WTC11 (cell line): ENCODE results near the gene PDK2.

Experiments used
- CTCF ChIP-seq: fragments of 200-600 bp; IDR thresholded peaks from 2 replicates; pipeline ENCODE4 v1.8.0; 2022; ENCODE audit warnings: antibody characterized with exemption
- MAX ChIP-seq: sonication (generic); formaldehyde crosslinking; IDR thresholded peaks from 2 replicates; pipeline ENCODE4 v1.8.0; 2022; ENCODE audit warnings: mild to moderate bottlenecking, missing genetic modification reagents
- MLX ChIP-seq: sonication (generic); formaldehyde crosslinking; IDR thresholded peaks from 2 replicates; pipeline ENCODE4 v1.8.1; 2023; ENCODE audit warnings: mild to moderate bottlenecking, missing genetic modification reagents, moderate library complexity
- MXD4 ChIP-seq: fragments of 250-450 bp; sonication (Bioruptor Pico); IDR thresholded peaks from 2 replicates; pipeline ENCODE4 v1.8.0; 2021; ENCODE audit warnings: mild to moderate bottlenecking, moderate library complexity, borderline replicate concordance
- NR1H2 ChIP-seq: sonication (generic); formaldehyde crosslinking; IDR thresholded peaks from 2 replicates; pipeline ENCODE4 v1.9.0; 2021; ENCODE audit warnings: mild to moderate bottlenecking, moderate library complexity, missing genetic modification reagents
- TEAD4 ChIP-seq: sonication (generic); formaldehyde crosslinking; IDR thresholded peaks from 2 replicates; pipeline ENCODE4 v1.8.0; 2022; ENCODE audit warnings: mild to moderate bottlenecking, missing genetic modification reagents
- USF1 ChIP-seq: sonication (generic); formaldehyde crosslinking; IDR thresholded peaks from 2 replicates; pipeline ENCODE4 v1.8.0; 2022; ENCODE audit warnings: mild to moderate bottlenecking, missing genetic modification reagents
- USF2 ChIP-seq: sonication (generic); formaldehyde crosslinking; IDR thresholded peaks from 2 replicates; pipeline ENCODE4 v1.8.1; 2023; ENCODE audit warnings: mild to moderate bottlenecking, missing genetic modification reagents, moderate library complexity
- ZBTB21 ChIP-seq: sonication (generic); formaldehyde crosslinking; IDR thresholded peaks from 2 replicates; pipeline ENCODE4 v1.8.1; 2023; ENCODE audit warnings: mild to moderate bottlenecking, missing genetic modification reagents, borderline replicate concordance
- ZNF263 ChIP-seq: sonication (generic); formaldehyde crosslinking; IDR thresholded peaks from 2 replicates; pipeline ENCODE4 v1.8.1; 2022; ENCODE audit warnings: low read depth, mild to moderate bottlenecking, moderate library complexity, missing genetic modification reagents
- ZNF317 ChIP-seq: sonication (generic); formaldehyde crosslinking; IDR thresholded peaks from 2 replicates; pipeline ENCODE4 v1.8.1; 2023; ENCODE audit warnings: low read depth, mild to moderate bottlenecking, moderate library complexity, missing genetic modification reagents, borderline replicate concordance

GRCh38 chr17:50132104-50132794 is 37.1 kb downstream of the PDK2 start:
- TF ChIP-seq CTCF: no peak
- no peak for TF ChIP-seq USF2
- TF ChIP-seq NR1H2 (CRISPR knock-in tag): no peak
- no peak for TF ChIP-seq MXD4 (CRISPR knock-in tag)
- no peak for TF ChIP-seq MAX (CRISPR knock-in tag)
- TF ChIP-seq MLX: no peak
- no peak for TF ChIP-seq ZNF317 (CRISPR knock-in tag)
- no peak for TF ChIP-seq ZBTB21 (CRISPR knock-in tag)
- no peak for TF ChIP-seq TEAD4 (CRISPR knock-in tag)
- TF ChIP-seq ZNF263 (CRISPR knock-in tag): no peak
- TF ChIP-seq USF1 (CRISPR knock-in tag): no peak
